ENCODE data around the gene S100B.

The S100B gene

DNA sequence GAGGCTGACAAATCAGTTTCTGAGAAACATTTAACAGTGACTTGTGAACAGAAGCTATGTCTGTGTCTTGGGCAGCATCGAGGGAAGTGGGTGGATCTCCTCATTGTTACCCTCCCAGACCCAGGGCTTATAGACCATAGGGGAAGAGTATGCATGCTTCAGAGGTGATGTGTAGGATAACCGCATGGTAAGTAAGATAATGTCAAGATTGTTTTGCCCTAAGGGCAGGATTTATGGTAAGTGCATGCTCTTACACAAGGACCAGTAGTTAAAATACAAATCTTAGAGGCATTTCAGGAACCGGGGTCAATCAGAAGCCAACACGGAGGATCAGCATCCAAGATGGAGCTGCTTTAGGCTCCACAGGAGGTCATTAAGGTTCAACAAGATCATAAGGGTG, 22.8 kb upstream of the S100B start:
- TF ChIP-seq, protein P1, sequence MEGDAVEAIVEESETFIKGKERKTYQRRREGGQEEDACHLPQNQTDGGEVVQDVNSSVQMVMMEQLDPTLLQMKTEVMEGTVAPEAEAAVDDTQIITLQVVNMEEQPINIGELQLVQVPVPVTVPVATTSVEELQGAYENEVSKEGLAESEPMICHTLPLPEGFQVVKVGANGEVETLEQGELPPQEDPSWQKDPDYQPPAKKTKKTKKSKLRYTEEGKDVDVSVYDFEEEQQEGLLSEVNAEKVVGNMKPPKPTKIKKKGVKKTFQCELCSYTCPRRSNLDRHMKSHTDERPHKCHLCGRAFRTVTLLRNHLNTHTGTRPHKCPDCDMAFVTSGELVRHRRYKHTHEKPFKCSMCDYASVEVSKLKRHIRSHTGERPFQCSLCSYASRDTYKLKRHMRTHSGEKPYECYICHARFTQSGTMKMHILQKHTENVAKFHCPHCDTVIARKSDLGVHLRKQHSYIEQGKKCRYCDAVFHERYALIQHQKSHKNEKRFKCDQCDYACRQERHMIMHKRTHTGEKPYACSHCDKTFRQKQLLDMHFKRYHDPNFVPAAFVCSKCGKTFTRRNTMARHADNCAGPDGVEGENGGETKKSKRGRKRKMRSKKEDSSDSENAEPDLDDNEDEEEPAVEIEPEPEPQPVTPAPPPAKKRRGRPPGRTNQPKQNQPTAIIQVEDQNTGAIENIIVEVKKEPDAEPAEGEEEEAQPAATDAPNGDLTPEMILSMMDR (IDR thresholded peaks at IDR 0.05; ENCODE audit: low read length, missing control alignments): no peak
- no peak overlapping the region for H3K4me3 ChIP-seq (replicated peaks; ENCODE audit: low read depth, low read length)
- no peak for DNase-seq (ENCODE audit: low read depth)

DNA sequence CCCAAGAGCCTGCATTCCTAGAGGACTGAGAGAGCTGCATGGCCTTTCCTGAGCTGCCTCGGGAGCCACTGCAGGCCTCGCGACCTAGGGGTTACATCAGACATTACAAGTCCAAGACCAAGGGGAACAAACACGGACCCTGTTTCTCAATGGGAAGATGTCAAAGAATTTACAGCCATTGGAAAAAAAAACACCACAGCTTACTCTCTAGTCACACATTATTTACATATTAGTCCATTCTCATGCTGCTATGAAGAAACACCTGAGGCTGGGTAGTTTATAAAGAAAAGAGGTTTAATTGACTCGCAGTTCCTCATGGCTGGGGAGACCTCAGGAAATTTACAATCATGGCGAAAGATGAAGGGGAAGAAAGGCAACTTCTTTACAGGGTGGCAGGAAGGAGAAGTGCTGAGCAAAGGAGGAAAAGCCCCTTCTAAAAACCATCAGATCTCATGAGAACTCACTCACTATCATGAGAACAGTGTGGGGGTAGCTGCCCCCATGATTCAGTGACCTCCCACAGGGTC, 22.2 kb upstream of the S100B start:
- TF ChIP-seq, protein P1 (IDR thresholded peaks at IDR 0.05; ENCODE audit: low read length, missing control alignments): no peak
- no peak for DNase-seq (ENCODE audit: low read depth)
- H3K4me3 ChIP-seq (replicated peaks; ENCODE audit: low read depth, low read length): no peak overlapping the region

DNA sequence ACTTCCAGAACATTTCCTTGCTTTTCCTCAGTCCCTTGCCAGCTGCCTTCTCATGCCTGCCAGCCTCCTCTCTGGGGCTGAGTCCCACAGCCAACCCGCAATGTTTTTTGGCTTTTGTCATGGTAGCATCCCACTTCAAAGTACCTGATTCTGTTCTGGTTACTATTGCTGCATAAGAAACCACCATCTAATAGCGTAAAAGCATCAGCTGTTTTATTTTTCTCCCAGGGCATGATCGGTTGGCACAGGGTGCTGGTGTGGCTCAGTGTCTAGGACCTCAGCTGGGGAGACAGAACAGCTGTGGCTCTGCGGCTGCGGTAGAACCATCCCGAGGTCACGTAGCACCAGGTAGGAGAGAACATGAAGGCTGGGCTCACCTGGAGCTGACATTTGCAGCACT, 21.7 kb upstream of the S100B start:
- no peak for DNase-seq (ENCODE audit: low read depth)
- TF ChIP-seq, protein P1 (IDR thresholded peaks at IDR 0.05; ENCODE audit: low read length, missing control alignments): no peak
- H3K4me3 ChIP-seq (replicated peaks; ENCODE audit: low read depth, low read length): no peak overlapping the region

DNA sequence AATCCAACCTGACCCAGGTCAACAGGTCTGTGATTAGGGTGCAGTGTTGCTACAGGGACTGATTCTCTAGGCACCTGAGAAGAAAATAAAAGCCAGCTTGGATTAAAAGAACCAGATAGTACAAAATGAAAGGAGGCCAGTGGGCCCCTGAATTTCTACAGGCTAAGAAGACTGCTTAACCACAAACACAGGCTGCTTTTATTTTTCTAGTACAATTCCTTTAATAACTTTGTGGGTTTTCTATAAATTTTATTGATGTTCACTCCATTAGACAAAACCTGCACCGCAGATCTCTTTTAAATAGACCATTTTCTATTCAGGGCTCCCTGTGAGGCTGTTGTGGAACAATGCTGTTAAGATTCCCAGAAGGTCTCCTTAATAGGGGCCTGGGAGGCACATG, 20.9 kb upstream of the S100B start:
- DNase-seq (ENCODE audit: low read depth): no peak
- no peak overlapping the region for H3K4me3 ChIP-seq (replicated peaks; ENCODE audit: low read depth, low read length)
- TF ChIP-seq, protein P1 (IDR thresholded peaks at IDR 0.05; ENCODE audit: low read length, missing control alignments): no peak

DNA sequence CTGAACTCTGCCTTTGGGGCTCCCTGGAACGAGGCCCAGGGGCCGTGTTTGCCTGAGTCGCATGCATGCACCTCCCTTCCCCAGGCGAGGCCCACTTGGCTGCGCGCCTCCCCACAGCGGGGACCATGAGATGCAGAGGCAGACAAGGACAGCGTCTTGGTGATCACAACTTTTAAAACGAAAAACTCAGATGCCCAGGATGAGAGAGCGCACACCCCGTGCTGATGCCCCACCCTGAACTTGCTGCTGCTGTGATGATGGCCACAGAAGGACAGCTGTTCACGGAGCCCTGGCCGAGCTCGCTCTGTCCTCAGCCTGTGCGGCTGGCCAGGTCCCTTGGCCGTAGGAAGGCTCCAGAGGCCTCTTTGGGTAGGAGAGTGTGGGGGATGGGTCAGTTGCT, 19.2 kb upstream of the S100B start:
- TF ChIP-seq, protein P1 (IDR thresholded peaks at IDR 0.05; ENCODE audit: low read length, missing control alignments): no peak
- H3K4me3 ChIP-seq (replicated peaks; ENCODE audit: low read depth, low read length): no peak overlapping the region
- no peak for DNase-seq (ENCODE audit: low read depth)

DNA sequence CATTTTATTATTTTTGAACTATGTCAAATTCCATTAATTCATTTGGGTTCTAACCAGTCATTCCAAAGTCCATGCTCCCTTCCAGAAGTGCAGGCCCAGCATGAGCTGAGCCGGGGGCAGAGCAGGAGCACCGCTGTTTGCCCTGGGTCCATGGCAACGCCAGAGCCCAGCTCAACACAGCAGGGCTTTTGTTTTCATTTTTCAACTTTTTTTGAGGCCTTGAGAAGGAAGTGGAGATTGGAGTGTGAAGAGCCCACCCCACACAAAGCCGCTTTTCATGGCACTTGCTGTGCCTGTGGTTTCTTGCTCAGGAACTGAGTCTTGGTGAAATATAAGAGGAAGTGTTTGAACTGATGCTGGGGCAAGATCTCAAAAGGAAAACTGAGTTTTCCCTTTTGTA, 17.3 kb upstream of the S100B start:
- H3K4me3 ChIP-seq (replicated peaks; ENCODE audit: low read depth, low read length): no peak overlapping the region
- TF ChIP-seq, protein P1 (IDR thresholded peaks at IDR 0.05; ENCODE audit: low read length, missing control alignments): no peak
- no peak for DNase-seq (ENCODE audit: low read depth)

DNA sequence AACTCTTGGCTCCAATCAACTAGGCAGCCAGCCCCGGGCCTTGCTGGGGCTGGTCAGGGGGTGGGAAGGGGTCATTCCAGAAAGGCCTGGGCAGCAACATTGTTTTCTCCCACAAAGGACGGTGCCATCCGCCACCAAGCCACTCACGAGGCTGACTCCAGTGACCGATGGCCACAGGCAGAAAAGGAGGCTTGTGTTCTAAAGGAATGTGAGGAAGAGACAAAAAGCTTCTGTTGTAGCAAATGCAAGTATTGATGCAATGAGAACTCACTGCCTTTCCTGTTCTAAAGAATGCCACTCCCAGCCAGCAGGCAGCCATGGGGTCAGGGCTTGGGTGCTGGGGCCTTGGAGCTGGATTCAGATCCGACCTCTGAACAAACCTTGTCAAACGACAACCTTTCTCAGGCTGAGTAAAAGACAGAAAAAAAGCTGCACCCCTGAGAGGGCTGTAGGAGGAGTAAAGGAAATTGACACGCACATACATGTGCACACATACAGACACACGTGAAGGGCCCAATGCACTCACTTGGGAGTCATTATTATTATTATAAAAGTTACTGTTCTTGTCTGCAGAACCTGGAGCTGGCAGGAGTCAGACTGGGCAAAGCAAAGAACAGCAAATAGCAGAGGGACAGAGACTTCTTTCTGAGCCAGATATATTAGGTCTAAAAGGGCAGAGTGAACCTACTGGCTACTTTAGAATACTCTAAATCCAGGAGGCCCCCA, 16.7 kb upstream of the S100B start:
- H3K4me3 ChIP-seq (replicated peaks; ENCODE audit: low read depth, low read length): no peak overlapping the region
- TF ChIP-seq, protein P1 (IDR thresholded peaks at IDR 0.05; ENCODE audit: low read length, missing control alignments): no peak
- no peak for DNase-seq (ENCODE audit: low read depth)

Data from fibroblast of pulmonary artery (primary cell).